GM19035 (cell line): ENCODE results near the gene DMBX1.

Experiments used
- ATAC-seq: cut with Tn5 transposase; IDR thresholded peaks from one replicate; pipeline ENCODE4 v1.9.1; 2021; ENCODE audit not compliant: unreplicated experiment

DMBX1 gene

DNA sequence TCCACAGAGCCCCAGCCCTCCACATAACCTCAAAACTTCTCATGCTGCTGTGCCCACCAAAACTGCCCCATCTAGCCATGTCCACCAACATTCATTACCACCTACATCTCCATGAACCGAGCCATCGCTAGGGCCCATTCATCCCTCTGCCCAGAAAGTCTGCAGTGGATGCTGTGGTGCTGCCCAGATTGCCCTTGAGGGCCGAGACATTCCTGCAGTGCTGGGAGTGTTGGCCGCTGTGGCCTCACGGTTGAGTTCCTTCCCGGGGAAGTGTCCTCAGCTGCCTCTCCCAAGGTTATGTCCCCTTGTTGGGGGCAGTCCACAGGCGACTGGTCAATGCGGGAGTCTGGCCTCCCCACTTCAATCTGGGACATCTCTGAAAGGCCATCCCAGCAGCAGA, 30.3 kb upstream of the DMBX1 start:
- ATAC-seq = no peak

DNA sequence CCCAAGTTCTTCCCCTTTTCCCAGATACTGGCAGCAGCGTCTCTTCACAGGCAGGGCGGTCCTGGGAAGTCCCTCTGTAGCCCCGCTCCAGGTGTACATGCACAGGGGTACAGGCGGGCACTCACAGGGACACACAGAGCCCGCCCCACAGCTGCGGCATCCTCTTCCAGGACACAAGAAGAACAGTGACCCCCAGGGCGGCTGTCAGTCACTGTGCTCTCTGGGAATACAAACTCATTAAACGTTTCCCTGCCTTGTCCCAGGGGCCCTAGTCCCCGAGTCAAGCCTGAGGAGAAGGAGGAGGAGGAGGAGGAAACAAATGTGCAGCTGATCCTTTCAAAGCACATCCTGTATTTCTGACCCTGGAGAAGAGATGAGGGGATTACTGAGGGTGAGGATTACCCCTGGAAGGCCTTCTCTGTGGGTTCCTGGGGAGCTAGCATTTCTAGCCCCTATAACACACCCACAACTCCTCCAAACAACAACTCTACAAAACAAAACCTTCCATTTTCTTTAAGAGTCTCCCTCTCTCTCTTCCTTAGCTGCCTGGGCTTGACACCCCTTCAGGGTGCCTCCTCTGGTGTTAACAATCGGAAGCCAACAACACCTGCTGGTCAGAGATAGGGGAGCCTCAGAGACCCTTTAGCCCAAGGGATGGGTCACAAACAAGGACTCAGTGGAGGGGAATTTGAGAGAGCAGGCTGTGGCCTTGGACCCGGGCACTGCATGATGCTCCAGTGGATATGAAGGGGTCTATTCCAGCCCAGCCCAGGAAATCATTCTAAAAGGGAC, 28.4 kb upstream of the DMBX1 start:
- no peak for ATAC-seq

DNA sequence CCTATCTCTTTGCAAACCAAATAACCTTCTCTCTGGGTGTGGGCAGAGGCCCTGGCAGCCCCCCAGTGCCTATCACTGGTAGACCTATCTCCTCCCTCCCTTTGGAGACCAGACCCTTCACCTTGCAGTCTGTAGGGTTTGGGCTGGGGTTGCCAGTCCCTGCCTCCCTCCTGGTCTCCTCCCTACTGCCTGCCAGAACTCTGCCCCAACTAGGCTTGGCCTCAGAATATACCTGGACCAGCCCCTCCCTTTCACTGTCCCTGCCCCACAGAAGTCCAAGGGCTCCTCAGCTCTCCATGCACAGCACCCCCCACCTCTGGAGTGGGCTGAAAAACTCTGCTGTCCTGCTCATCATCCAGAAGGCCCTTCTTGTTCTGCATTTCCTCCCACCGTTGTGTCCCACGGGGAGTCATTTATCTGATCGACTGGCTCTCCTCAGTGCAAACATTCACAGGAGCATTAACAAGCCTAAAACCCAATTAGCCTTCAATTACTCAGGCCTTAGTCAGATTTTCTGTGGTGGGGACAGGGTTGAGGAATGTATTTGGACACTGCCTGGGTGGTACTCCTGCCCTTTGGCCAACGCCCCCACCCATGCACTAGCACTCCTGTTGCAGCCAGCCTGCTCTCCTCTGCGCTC, 27.7 kb upstream of the DMBX1 start:
- no peak for ATAC-seq

DNA sequence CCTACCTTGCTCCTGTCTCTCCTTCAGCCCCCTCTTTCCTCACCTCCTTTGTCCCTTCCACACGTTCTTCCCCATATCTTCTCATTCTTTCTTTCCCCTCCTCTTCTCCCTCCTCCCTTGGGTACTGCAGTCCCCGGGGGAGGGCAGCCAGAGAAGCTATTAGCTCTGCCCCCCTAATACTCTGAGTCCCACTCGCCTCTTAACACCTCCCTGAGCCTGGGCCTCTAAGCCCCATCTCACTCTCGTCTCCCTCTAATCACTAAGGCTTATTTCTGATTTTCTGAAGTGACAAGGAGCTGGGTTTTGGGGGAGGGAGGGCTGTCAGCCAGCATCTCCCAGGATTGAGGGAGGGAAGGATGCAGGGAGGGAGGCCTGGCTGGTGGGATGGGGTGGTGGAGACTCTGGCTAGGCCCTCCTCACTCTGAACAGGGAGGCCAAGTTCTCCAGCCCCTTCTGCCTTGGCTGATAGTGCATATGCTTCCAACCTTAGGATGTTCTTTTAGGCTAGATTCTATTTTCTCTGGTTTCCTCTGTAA, 25.6 kb upstream of the DMBX1 start:
- ATAC-seq = no peak

DNA sequence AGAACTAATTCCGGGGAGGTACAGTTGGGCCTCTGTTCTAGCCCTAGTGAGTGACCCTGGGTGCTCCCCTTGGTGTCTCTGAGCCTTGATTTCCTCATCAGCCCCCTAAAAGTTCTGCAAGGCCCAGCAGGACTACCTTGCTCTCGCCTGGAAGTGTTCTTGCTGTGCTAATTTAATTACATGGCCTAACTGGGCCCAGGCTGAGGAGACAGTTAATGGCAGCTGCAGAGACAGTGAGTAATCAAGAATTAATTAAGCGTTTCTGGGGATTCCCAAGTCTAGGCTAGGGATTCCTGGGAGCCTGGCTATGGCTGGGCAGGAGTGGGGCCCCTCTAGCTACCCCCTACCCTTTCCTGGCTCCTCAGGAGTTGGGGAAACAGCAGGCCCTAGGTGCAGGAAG, 24.7 kb upstream of the DMBX1 start:
- no peak for ATAC-seq

DNA sequence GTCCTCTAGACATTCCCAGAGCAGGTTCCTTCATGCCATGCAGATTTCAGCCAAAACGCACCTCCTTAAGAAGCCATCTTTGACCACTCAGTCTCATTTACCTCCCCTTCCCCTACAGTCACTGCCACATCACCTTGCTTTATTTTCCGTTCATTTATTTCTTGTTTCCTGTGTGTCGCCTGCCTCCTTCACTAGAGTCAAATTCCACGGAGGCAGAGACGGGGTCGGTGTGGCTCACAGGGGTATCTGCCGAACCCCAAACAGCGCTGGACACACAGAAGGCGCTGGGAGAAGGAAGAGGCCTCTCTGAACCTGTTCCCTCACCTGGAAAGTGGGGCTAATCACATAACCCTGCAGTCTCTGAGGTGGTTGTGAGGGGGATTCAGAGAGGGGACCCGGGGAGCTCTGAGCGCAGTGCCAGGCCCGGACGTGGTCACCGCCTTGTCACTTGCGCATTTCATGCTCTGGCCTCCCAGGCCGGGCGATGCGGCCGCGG, 23.6 kb upstream of the DMBX1 start:
- ATAC-seq = no peak

DNA sequence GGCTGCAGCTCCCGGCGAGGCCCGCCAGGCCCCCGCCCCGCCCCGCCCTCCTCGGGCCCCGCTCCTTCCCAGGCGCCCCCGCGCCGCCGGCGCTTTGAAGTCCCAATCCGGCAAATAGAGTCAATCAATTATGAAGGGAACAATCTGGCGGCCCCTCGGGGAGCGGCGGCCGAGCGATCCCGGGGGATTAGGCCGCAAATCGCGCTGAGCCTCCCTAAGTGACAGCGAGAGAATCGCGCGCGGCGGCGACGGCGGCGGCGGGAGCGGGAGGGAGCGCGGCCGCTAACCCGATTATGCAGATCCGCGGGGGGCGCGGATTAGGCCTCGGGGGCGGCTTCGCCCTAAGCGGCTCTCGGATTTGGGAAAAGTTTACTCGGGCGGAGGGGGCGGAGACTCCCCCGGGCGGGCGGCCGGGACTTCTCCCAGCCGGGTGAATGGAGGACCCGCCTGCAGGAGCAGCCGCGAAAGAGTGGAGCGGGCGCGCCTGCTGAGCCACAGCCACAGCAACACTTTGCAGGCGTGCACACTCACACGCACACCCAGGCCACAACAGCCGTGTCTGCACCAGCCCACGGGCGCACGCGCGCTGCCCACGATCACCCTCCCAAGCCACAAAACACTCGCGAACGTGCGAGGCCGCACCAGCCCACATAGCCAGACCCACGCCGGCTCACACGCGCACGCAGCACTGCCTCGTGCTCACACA, 23.0 kb upstream of the DMBX1 start:
- no peak for ATAC-seq

DNA sequence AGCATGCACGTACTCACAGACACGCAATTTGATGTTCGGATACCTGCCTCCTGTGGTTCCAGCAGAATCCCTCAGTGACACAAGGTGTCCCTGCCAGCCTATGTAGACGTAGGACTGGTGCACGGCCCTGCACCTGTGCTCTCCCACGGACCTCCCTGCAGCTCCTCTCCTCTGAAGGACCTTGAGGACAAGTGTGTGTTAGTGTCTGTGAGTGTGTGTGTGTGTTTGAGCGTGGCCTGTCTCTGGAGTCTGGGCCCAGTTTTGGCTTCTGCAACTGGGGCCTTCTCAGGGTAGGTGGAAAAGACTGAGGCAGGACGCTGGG, 22.5 kb upstream of the DMBX1 start:
- no peak for ATAC-seq

DNA sequence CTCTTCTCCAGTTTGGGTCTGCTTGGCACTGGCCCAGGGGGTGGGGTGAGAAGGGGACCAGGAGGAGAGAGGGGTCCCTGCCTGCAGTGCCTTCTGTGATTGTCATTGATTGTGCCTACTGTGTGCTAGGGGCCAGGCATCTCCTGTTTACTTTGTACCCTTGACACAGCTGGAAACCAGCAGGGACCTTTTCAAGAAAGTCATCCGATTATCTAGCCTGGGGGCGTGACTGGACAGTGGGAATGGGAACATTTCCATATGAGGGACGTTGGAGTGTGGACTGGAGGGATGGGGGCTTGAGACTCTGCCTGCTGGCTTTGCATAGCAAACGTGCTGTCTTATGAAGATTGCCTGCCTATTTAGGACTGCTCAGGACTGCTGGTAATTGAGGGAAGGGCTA, 19.8 kb upstream of the DMBX1 start:
- no peak for ATAC-seq

DNA sequence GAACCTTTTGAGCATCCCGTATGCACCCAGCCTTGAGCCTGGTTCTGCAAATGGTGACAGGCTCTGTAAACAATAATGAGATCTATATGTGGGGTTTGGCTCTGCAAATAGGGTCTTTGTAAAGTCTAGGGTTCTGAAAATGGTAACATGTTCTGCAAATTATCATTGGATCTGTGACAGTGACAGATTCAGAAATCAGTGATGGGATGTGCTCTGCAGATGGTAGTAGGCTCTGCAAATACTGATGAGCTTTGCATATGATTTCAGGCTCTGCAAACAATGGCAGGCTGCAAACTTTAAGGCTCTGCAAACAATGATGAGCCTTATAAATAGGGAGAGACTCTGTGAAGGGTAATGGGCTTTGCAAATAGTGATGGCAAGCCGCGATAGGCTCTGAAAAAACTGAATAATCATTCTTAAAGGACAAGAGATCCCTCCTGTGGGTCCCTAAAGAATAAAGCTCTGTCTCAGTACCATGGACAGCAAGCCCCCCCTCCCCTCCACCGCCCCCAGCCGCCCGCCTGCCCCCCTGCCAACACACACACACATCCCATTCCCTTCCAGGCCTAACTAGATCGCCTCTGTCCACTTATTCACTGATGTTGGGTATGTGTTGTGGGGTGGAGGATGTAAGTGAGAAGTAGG, 17.7 kb upstream of the DMBX1 start:
- no peak for ATAC-seq

DNA sequence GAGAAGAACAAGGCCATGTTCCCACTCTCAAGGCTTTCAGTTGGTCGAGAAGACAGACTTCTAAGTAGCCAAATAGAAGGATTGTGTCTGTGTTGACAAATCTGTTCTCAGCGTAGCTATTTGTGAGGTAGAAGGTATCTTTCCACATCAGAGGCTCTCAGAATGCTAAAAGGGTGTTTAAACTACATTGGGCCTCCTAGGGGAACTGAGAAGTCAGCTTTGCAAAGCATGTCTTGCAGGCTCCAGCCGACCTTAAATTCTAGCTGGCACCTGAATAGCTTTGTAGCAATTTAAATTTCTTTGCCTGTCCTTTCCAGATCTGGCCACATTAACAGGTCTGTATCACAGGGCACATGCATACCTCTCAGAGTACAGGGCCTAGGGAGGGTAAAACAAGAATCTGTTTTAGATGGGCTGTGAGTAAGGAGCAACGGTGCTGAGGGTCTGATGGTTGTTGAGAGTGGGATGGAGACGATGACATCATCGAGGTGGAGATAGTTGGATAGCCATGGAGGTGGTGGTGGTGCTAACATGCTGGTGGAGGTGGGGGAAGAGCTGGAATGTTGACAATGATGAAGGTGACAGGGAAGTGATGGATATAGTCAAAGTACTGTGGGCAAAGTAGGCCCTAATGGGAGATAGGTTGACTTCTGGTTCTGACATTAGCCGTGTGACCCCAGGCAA, 17.0 kb upstream of the DMBX1 start:
- ATAC-seq = no peak

DNA sequence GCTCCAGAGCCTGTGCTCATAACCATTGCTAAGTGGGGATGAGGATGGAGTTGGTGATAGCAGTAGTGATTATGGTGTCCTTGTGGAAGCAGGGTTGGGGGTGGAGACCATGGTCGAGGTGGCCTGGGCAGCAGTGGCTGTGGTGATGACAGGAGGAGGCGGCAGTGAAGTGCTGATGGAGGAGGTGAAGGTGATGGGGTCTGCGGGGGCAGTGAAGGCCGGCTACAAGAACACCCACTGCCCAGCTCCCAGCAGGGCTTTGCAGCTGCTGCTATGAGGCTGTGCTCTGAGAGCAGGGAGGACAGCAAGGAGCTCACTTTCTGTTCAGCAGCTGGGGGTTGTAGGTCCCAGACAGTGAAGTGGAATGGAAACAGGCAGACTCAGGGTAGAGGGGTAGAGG, 15.6 kb upstream of the DMBX1 start:
- ATAC-seq = no peak

DNA sequence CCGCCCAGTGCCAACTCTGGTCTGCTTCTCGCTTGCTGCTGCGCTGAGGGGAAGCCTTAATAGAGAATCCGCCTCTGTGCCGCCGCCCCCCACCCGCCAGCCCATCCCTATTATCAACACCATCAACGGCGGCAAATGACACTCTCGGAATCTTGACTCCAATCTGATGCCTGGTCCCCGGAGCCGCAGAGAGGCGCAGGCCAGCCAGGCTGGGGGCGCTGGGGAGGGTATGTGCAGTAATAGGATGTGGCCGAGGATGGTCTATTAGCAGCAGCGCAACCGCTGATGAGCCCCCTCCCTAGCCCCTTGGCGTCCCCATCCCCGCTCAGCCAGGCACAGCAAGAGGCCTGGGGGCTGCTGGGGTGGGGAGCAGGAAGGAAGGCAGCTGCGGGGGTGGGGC, 15.1 kb upstream of the DMBX1 start:
- no peak for ATAC-seq

DNA sequence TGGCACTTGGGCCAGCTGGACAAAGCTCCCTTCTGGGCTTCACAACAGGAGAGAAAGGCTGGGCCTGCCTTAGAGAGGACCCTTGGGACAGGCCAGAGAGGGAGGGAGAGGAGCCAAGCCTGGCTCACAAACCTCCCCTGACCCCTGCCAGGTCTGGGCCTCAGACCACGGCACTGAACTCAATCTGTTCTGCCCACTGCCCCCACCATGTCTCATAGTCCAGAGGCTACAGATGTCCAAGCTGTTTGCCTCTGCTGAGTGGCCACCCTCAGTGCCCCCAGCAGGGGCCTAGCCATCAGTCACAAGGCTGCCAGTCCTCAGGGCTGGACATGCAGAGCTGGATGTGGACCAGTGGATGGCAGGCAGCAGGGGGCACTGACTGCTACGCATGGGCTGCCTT, 13.0 kb upstream of the DMBX1 start:
- no peak for ATAC-seq

DNA sequence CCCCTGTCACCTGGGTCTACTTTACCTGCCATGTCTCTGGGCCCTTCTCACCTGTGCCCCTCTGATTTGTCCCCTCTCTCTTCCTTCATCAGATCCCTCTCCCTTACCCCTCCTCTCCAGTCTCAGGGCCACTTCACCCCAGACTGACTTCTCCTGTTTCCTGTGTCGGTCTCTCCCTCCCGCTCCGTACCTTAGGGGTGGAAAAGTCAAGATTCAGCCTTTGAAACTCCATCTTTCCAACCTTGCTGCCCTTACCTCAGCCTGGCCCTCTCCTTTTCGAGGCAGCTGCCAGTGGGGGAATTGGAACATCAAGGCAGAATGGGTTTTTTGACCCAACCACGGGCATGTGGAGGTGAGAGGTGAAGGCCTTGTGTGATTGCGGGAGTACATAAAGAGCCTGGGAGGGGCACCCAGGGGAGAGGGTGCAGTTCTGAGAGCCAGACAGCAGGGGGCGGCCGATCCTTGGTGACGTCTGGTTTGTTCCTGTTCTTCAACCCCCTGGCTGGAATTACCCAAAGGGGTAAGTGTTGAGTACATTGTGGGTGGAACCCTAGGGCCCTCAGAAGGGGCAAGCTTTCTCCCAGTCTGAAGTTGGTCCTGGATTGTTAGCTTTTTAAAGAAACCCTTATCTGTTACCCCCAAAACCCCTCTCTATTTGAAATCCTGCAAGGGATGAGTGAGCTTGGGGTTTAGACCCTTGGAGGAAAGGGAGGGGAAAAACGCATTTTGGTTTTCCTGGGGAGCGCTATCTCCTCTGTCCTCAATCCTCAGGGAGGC, 12.3 kb upstream of the DMBX1 start:
- ATAC-seq = no peak

DNA sequence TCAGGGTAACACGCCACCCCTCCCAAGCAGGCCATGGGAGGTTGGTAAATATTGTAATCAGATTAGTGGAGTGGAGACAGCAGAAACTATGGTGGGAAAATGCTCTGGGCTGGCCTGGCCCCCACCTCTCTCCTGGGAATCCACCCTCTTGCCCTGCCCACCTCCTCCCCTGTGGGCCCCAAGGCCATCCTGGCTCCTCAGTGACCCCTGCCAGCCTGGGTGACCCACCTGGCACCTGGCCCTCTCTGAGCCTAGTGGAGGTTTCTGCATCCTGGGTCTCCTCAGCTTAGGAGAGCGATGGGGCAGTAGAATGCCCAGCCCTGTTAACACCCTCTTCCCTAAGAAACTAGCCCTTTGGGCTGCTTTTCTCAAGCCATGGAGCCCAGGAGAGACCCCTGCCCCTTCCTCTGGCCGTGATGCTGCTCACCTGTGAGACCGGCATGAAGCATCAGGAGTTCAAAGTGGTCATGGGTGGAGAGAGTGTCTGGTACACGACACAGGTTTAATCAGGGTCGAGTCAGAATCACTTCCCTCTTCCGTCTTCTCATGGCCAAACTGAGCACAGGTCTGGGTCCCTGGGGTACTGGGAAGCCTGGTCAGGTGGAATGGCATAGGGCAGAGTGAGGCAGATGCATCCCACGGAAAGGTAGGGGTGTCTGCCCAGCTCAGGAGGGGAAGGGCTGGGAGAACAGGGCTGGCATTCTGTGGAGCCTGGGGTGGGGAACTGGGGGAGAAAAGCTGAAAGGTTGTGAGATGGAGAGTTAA, 10.7 kb upstream of the DMBX1 start:
- no peak for ATAC-seq

DNA sequence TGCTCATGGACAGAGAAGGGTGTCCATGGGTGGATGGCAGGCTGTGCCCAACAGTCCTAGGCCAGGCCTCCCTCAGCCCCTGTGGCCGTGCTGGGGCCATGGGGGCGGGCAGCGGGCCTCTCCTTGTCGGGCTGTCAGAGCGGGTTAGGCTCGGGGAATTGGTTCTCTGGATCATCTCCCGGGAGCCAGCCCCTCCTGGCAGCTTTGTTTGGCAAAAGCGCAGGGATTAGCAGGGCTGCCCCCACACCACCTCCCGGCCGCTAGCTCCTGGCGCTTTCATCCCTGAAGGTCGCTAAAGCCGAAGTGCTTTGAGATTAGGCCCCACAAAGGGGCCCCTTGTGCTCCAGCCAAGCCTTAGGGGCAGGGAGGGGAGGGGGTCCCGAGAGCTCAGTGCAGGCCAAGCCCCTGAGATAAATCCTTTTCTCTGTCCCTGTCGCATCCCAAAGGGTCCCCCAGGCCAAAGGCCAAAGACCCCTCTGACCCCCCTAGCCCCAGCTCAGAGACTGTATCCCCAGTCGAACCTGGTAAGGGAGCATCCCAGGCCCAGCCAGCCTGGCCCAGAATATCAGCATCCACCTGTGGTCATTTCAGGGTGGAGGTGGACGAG, 9.8 kb upstream of the DMBX1 start:
- ATAC-seq = no peak

DNA sequence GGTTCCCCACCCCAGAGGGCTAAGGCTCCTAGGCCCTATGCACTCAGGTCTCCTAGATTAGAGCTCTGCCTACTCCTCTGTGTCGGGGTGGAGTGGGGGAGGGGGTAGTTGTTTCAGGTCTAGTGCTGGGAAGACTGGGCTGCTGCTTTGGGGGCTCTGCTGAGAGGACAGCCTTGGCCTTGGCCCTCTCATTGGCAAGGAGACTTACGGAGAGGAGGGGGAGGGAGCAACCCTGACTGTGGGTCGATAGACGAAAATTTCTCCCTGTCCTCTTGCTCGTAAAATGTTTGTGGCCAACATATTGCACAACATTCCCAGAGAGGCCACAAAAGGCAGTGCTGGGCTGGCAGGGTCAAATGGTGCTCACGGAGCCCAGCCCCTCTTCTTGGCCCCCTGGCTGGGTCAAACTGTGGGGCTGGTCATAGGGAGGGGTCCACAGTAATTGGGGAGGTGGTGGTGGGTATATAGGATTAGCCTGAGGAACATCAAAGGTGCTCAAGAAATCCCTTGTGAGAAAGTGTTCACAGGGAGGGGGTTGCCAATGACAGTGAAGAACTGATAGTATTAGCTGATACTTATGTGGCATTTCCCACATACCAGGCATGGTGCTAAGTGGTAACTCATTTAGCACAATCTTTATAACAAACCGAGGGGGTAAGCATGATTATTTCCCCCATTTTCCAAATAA, 8.5 kb upstream of the DMBX1 start:
- no peak for ATAC-seq
